GM12878 (cell line): ENCODE results near the gene ARAP1. TPM values are rescaled to one million over a fixed set of nuclear protein-coding genes. Genes with fewer than 3 reads are reported as not detected.
A peak's percentile ranks its signal among the peaks of the same experiment; 100 is the strongest.

Experiments
- ATAC-seq: fragments of 200-7000 bp; cut with Tn5 transposase; 3 replicates; pipeline ENCODE4 v1.9.1; 2020; ENCODE audit warnings: mild to moderate bottlenecking, moderate library complexity
- BruUV-seq: library from RNA; stranded (reverse); fragments of 400-500 nt; replicated peaks from 2 replicates; lab custom pipeline; 2021; lab: Mats Ljungman, UMichigan
- CTCF ChIA-PET: fragments of 300-600 bp; sonication (Branson Sonifier 250); formaldehyde crosslinking; extraction: SDS; loops from one replicate; lab custom pipeline; 2021; ENCODE audit warnings: inconsistent platforms; lab: Yijun Ruan, JAX
- POLR2A ChIA-PET: fragments of 350-600 bp; formaldehyde crosslinking; extraction: SDS; loops from one replicate; lab custom pipeline; 2021; ENCODE audit warnings: inconsistent platforms; lab: Charles Lee
- RAD21 ChIA-PET: fragments of 300-600 bp; sonication (Branson Sonifier 250); formaldehyde crosslinking; loops from one replicate; lab custom pipeline; 2023; ENCODE audit warnings: antibody characterized with exemption; ENCODE audit not compliant: unreplicated experiment; lab: Charles Lee
- SMC1A ChIA-PET: fragments of 300-600 bp; sonication (Branson Sonifier 250); formaldehyde crosslinking; loops from one replicate; lab custom pipeline; 2023; ENCODE audit not compliant: unreplicated experiment, uncharacterized antibody; lab: Charles Lee
- DNase-seq: peaks from one replicate; pipeline ENCODE4 v3.0.0-alpha.2; 2011; ENCODE audit warnings: low read depth, low spot score
- FAIRE-seq: peaks from 3 replicates; lab custom pipeline; 2011; peaks lifted over from hg19 to GRCh38; lab: Jason Lieb, UNC
- H2AFZ ChIP-seq: 2 replicates; pipeline ENCODE4 v1.6.0; 2011; ENCODE audit warnings: low read depth, low read length, control low read depth; ENCODE audit not compliant: control insufficient read depth
- H3K27ac ChIP-seq: 2 replicates; pipeline ENCODE4 v1.5.1; 2011; ENCODE audit warnings: control low read depth; ENCODE audit not compliant: control insufficient read depth, insufficient read depth
- H3K27me3 ChIP-seq, 2 experiments: replicated peaks in 1 of 2; 2 replicates each; pipeline versions ENCODE4 v1.6.0 to v1.6.1; 2011; ENCODE audit warnings: low read length in 1 of 2; ENCODE audit not compliant: control insufficient read depth in 2 of 2, insufficient read depth in 2 of 2
- H3K36me3 ChIP-seq, 2 experiments: 2 replicates each; pipeline ENCODE4 v1.5.1; 2011; ENCODE audit warnings: low read length in 1 of 2; ENCODE audit not compliant: control insufficient read depth in 2 of 2, insufficient read depth in 2 of 2
- H3K4me1 ChIP-seq: 2 replicates; pipeline ENCODE4 v1.6.1; 2011; ENCODE audit warnings: mild to moderate bottlenecking, low read length, moderate library complexity, mixed read lengths; ENCODE audit not compliant: control insufficient read depth, insufficient read depth
- H3K4me2 ChIP-seq: 2 replicates; pipeline ENCODE4 v1.6.0; 2011; ENCODE audit warnings: control low read depth; ENCODE audit not compliant: control insufficient read depth, insufficient read depth
- H3K4me3 ChIP-seq: fragments of 200-600 bp; sonication (generic); 2 replicates; pipeline ENCODE4 v1.5.1; 2016
- H3K79me2 ChIP-seq: 2 replicates; pipeline ENCODE4 v1.6.0; 2011; ENCODE audit warnings: low read length; ENCODE audit not compliant: control insufficient read depth, insufficient read depth
- H3K9ac ChIP-seq: 2 replicates; pipeline ENCODE4 v1.8.0; 2011; ENCODE audit warnings: low read length, control low read depth, mixed read lengths; ENCODE audit not compliant: control insufficient read depth, insufficient read depth
- H3K9me3 ChIP-seq: replicated peaks from 3 replicates; pipeline ENCODE4 v1.5.1; 2011; ENCODE audit warnings: mild to moderate bottlenecking, low read length; ENCODE audit not compliant: control insufficient read depth, insufficient read depth
- H4K20me1 ChIP-seq: 2 replicates; pipeline ENCODE4 v1.6.0; 2011; ENCODE audit not compliant: control insufficient read depth, insufficient read depth
- FOXK2 ChIP-seq: fragments of 450-650 bp; IDR thresholded peaks from 2 replicates; pipeline ENCODE4 v1.6.1; 2017; ENCODE audit warnings: mild to moderate bottlenecking, moderate library complexity
- LARP7 ChIP-seq: fragments of 450-650 bp; IDR thresholded peaks from 2 replicates; pipeline ENCODE4 v1.6.1; 2017; ENCODE audit warnings: mild to moderate bottlenecking
- NFIC ChIP-seq: IDR thresholded peaks from 2 replicates; pipeline ENCODE4 v1.6.1; 2012; ENCODE audit warnings: low read depth, mild to moderate bottlenecking, inconsistent platforms, low read length, moderate library complexity
- NR2C1 ChIP-seq: fragments of 450-650 bp; IDR thresholded peaks from 2 replicates; pipeline ENCODE4 v1.6.1; 2017; ENCODE audit warnings: antibody characterized with exemption, mild to moderate bottlenecking, moderate library complexity
- SREBF2 ChIP-seq: IDR thresholded peaks from 2 replicates; pipeline ENCODE4 v1.6.1; 2012; ENCODE audit warnings: mild to moderate bottlenecking, low read length
- TARDBP ChIP-seq: IDR thresholded peaks from 2 replicates; pipeline ENCODE4 v1.6.1; 2016; ENCODE audit warnings: borderline replicate concordance
- TCF12 ChIP-seq: IDR thresholded peaks from 2 replicates; pipeline ENCODE4 v1.6.1; 2011; ENCODE audit warnings: low read depth, mild to moderate bottlenecking, low read length
- TCF3 ChIP-seq: IDR thresholded peaks from 2 replicates; pipeline ENCODE4 v1.6.1; 2012; ENCODE audit warnings: low read depth, mild to moderate bottlenecking, low read length, borderline replicate concordance; ENCODE audit not compliant: insufficient read depth
- WGBS: methylation state at CpG from one replicate; pipeline ENCODE4 v1.1.6; 2016; ENCODE audit warnings: low lambda C conversion rate; ENCODE audit not compliant: insufficient replicate concordance, insufficient coverage; ENCODE audit errors: missing lambda C conversion rate; 5-methylcytosine and 5-hydroxymethylcytosine counted together
- in situ Hi-C: fragments of 300-500 bp; cut with MboI; formaldehyde crosslinking; loops from 9 replicates; pipeline ENCODE4 v1.14.3; 2018; ENCODE audit warnings: mixed read lengths
- intact Hi-C: fragments of 100-400 bp; cut with micrococcal nuclease; formaldehyde crosslinking; loops from one replicate; pipeline ENCODE4 v1.14.2; 2022; ENCODE audit not compliant: unreplicated experiment
- polyA plus RNA-seq, 11 experiments: library from polyadenylated mRNA; depleted of rRNA in 4 of 11; unstranded in 6 of 11; stranded (reverse) in 5 of 11; fragments of >200 nt; fragmentation: Nextera tagmentation in 4 of 11; fragmentation: Illumina TruSeq in 1 of 11; extraction: Ambion mirVana in 4 of 11; extraction: Trizol in 1 of 11; gene quantifications; 1 replicate in 1 of 11; 2 replicates in 10 of 11; pipeline versions ENCODE4 v1.2.1 to v1.2.3, GENCODE V29; 2011 to 2016; ENCODE audit warnings: inconsistent platforms in 2 of 11, missing spikeins in 2 of 11, low read depth in 1 of 11
- total RNA-seq, 4 experiments: library from RNA; depleted of rRNA in 3 of 4; stranded (reverse); fragments of >200 nt in 3 of 4; fragmentation: Illumina TruSeq in 1 of 4; extraction: Trizol in 1 of 4; gene quantifications; 2 replicates each; pipeline versions ENCODE4 v1.2.1 to v1.2.3, GENCODE V29; 2013 to 2021
- TF ChIP-seq, protein P1 (sequence below), 3 experiments: IDR thresholded peaks in 2 of 3; conservative IDR thresholded peaks in 1 of 3; 2 replicates each; pipeline ENCODE4 v1.5.1; 2011; ENCODE audit warnings: low read depth in 3 of 3, low read length in 3 of 3, mild to moderate bottlenecking in 3 of 3, control low read depth in 2 of 3, moderate library complexity in 2 of 3, inconsistent platforms in 1 of 3, mixed read lengths in 1 of 3; ENCODE audit not compliant: control insufficient read depth in 2 of 3, insufficient read depth in 1 of 3; ENCODE audit errors: extremely low read depth in 1 of 3
- TF ChIP-seq, protein P2 (sequence below): IDR thresholded peaks from 2 replicates; pipeline ENCODE4 v1.6.1; 2012; ENCODE audit warnings: low read depth, low read length, improper control_type of control experiment
- TF ChIP-seq, protein P3 (sequence below): IDR thresholded peaks from 2 replicates; pipeline ENCODE4 v1.6.1; 2011; ENCODE audit warnings: low read depth, mild to moderate bottlenecking, low read length, moderate library complexity, borderline replicate concordance; ENCODE audit errors: extremely low read depth
- TF ChIP-seq, protein P4 (sequence below): fragments of 450-650 bp; IDR thresholded peaks from 2 replicates; pipeline ENCODE4 v1.6.1; 2017; ENCODE audit warnings: mild to moderate bottlenecking, moderate library complexity
- TF ChIP-seq, protein P5 (sequence below): IDR thresholded peaks from 2 replicates; pipeline ENCODE4 v1.6.1; 2012; ENCODE audit warnings: low read depth, low read length, improper control_type of control experiment

Gene ARAP1
- total and polyA plus RNA-seq, 10 of the 15 experiments (the other 5 are each of a cell fraction or from before 2014, with no cell fraction given): 0.55 to 102 (median 51.0) TPM

DNA sequence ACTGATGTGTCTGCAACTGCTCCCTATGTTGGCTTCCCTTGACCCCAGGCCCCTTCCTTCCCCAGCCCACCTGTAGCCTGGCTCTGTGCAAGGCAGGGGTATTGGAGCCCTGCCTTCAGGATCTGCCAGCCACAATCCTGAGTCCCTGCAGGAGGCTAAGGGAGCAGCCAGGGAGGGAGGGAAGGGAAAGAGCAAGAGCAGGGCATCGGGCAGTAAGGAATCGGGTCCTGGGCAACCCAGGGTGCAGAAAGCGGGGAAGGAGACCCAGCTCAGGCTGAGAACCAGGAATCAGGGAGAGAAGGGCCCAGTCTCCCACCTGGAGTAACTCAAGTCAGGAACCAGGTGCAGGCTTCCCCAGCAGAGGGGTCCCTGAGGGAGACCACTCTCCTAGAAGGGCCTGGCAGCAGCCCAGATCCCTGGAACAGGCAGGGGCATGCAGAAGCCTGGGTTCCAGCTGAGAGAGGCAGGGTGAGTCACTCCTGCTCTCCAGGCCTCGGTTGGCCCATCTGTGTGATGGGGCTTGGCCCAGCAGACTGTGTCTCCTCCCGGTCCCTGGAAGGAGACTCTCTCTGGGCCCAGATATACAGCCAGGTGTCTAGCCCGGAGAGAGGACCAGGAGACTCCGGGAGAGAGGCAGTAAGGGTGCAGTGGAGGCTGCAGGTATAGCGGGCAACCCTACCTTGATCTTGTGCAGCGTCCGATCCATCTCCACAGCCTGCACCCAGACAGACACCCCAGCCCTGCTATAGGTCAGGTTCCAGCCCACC is 28.3 kb upstream of the ARAP1 start:
- 69% methylated on average over 10 of the region's 10 CpGs for WGBS

More for the DNA sequence above, 28.3 kb upstream of the ARAP1 start:
- intact Hi-C loops (no loop called here), in situ Hi-C loops (no loop called here)
- ChIA-PET POLR2A (interaction anchor here (0.9 to 2.3 kb wide), 2 partner anchors 13 to 30 kb away, joined by 3 to 19 read pairs; partner anchors contain the start of gene STARD10), SMC1A (interaction anchor here (1.0 kb wide), 1 partner anchor 13 kb away, joined by 3 read pairs; the partner anchor contains the start of gene STARD10), RAD21 (interaction anchor here (1.7 kb wide), 1 partner anchor 40 kb away, joined by 4 read pairs; no protein-coding TSS in a partner anchor), CTCF (interaction anchor here (0.7 to 8.2 kb wide), 2 partner anchors 13 to 51 kb away, joined by 3 to 65 read pairs; partner anchors contain the start of gene STARD10)
- ATAC-seq: peak; percentile 11; the same call in 2 of the 3 replicates
- Histone ChIP-seq H3K27ac (no peak overlapping the region), H3K9me3 (no peaks in the 10 kb centered on the region), H3K36me3 (no peaks in the 10 kb centered on the region), H3K27me3 (no peaks in the 10 kb centered on the region), H3K79me2 (no peaks in the 10 kb centered on the region), H3K9ac (no peak overlapping the region), H3K4me3 (peak overlapping the region; percentile 56; the same call in 1 of the 2 replicates), H2AFZ (no peak overlapping the region), H3K4me2 (peak overlapping the region; percentile 79; the same call in 1 of the 2 replicates), H3K4me1 (peaks cover 8% of the 10 kb centered on the region), H4K20me1 (no peaks in the 10 kb centered on the region)
- no peak for DNase-seq
- TF ChIP-seq TCF12 (no peak), NFIC (no peak), LARP7 (no peak), NR2C1 (no peak), TARDBP (no peak), SREBF2 (no peak), FOXK2 (no peak), TCF3 (no peak)
- TF ChIP-seq, protein P1, sequence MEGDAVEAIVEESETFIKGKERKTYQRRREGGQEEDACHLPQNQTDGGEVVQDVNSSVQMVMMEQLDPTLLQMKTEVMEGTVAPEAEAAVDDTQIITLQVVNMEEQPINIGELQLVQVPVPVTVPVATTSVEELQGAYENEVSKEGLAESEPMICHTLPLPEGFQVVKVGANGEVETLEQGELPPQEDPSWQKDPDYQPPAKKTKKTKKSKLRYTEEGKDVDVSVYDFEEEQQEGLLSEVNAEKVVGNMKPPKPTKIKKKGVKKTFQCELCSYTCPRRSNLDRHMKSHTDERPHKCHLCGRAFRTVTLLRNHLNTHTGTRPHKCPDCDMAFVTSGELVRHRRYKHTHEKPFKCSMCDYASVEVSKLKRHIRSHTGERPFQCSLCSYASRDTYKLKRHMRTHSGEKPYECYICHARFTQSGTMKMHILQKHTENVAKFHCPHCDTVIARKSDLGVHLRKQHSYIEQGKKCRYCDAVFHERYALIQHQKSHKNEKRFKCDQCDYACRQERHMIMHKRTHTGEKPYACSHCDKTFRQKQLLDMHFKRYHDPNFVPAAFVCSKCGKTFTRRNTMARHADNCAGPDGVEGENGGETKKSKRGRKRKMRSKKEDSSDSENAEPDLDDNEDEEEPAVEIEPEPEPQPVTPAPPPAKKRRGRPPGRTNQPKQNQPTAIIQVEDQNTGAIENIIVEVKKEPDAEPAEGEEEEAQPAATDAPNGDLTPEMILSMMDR (IDR thresholded peaks at IDR 0.05 in 2 of 3, conservative IDR thresholded peaks at IDR 0.05 in 1 of 3; ENCODE audit: control insufficient read depth in 2 of 3, extremely low read depth in 1 of 3, insufficient read depth in 1 of 3, low read depth in 3 of 3, low read length in 3 of 3): no peak
- TF ChIP-seq, protein P2, sequence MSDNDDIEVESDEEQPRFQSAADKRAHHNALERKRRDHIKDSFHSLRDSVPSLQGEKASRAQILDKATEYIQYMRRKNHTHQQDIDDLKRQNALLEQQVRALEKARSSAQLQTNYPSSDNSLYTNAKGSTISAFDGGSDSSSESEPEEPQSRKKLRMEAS: no peak
- TF ChIP-seq, protein P3, sequence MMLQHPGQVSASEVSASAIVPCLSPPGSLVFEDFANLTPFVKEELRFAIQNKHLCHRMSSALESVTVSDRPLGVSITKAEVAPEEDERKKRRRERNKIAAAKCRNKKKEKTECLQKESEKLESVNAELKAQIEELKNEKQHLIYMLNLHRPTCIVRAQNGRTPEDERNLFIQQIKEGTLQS: no peak
- TF ChIP-seq, protein P4, sequence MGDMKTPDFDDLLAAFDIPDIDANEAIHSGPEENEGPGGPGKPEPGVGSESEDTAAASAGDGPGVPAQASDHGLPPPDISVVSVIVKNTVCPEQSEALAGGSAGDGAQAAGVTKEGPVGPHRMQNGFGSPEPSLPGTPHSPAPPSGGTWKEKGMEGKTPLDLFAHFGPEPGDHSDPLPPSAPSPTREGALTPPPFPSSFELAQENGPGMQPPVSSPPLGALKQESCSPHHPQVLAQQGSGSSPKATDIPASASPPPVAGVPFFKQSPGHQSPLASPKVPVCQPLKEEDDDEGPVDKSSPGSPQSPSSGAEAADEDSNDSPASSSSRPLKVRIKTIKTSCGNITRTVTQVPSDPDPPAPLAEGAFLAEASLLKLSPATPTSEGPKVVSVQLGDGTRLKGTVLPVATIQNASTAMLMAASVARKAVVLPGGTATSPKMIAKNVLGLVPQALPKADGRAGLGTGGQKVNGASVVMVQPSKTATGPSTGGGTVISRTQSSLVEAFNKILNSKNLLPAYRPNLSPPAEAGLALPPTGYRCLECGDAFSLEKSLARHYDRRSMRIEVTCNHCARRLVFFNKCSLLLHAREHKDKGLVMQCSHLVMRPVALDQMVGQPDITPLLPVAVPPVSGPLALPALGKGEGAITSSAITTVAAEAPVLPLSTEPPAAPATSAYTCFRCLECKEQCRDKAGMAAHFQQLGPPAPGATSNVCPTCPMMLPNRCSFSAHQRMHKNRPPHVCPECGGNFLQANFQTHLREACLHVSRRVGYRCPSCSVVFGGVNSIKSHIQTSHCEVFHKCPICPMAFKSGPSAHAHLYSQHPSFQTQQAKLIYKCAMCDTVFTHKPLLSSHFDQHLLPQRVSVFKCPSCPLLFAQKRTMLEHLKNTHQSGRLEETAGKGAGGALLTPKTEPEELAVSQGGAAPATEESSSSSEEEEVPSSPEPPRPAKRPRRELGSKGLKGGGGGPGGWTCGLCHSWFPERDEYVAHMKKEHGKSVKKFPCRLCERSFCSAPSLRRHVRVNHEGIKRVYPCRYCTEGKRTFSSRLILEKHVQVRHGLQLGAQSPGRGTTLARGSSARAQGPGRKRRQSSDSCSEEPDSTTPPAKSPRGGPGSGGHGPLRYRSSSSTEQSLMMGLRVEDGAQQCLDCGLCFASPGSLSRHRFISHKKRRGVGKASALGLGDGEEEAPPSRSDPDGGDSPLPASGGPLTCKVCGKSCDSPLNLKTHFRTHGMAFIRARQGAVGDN: no peak
- TF ChIP-seq, protein P5, sequence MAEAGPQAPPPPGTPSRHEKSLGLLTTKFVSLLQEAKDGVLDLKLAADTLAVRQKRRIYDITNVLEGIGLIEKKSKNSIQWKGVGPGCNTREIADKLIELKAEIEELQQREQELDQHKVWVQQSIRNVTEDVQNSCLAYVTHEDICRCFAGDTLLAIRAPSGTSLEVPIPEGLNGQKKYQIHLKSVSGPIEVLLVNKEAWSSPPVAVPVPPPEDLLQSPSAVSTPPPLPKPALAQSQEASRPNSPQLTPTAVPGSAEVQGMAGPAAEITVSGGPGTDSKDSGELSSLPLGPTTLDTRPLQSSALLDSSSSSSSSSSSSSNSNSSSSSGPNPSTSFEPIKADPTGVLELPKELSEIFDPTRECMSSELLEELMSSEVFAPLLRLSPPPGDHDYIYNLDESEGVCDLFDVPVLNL: no peak
- no peak for FAIRE-seq
- BruUV-seq: no TSS peak
